Stimulated activated CD8-positive, alpha-beta memory T cell treated with anti-CD3 and anti-CD28 coated beads, Interleukin-7, amount 100 ng/mL, for 4 hours (primary cell): Measurements from ENCODE around the gene B3GALNT2.

Source experiments
- DNase-seq, 2 donors: peaks; one replicate each; pipeline ENCODE4 v3.0.0-alpha.2; 2020; ENCODE audit warnings: low read depth in 2 of 2

The B3GALNT2 gene

DNA sequence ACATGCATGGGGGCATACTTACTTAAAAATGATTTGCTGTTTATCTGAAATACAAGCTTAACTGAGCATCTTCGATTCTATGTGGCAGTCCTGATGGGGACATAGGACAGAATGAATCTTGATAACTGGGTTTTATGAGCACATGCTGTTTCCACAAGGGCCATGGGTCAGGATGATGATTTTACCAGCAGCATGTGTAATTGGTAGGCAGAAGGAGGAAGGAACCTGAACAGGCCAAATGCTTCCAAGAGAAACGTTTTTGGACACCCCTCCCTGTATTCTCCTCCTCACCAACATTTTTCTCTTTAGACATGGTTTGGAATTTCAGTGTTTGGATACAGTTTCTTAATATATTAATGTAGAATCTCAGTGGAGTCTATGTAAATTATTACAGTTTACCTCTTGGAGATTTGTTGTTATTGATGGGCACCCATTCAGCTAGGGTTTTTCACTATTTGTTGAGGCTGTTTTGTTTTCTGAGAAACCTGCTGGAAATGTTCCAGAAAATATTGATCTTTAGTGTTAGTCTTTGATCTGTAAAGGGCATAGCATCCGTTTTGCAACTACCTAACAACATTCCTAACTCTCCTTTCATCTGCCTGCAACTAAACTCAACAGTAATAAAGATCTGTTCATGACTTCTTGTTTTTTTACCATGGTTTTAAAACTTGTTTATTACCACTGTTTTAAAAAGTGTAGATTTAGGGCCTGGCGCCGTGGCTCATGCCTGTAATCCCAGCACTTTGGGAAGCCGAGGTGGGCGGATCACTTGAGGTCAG, 95.0 kb downstream of the B3GALNT2 start:
- DNase-seq: no peak

DNA sequence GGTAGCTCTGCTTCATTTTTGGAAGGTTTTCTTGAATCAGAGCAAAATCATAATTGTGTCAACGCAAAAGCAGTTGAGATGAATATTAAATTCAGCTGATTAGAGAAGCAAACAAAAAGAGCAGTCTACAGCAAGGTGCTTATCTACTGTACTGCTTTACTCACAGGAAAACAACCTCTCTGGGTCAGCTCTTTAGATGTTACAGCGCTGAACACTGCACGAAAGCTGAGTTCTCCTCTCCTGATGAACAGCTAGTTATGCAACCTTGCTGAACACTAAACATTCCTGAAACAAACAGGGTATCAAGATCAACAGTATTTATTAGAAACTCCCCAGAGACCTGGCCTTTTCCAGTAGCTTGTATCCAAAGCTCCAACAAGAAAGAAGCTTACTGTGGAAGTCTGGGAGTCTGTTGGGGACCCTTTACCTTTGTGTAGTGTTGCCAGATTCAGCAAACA, 95.7 kb downstream of the B3GALNT2 start:
- DNase-seq: no peak

DNA sequence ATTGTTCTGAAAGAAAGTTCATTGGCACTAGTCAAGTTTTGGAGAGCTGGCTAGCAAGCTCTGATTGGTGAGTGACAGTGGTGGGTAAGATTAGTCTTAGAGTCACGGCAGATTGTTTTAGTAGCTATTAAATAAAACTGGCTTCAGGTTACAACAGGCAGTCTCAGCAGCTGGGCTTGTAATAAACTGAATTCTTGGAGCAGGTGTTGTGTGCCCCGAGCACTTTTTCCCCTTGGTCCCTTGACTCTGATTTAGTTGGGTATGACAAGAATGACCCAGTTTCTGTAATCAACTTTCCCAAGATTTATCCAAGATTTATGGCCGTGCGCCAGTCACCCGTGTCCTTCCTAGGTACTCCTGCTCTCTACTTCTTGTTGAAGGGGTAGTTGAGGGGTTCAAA, 96.8 kb downstream of the B3GALNT2 start:
- no peak for DNase-seq

DNA sequence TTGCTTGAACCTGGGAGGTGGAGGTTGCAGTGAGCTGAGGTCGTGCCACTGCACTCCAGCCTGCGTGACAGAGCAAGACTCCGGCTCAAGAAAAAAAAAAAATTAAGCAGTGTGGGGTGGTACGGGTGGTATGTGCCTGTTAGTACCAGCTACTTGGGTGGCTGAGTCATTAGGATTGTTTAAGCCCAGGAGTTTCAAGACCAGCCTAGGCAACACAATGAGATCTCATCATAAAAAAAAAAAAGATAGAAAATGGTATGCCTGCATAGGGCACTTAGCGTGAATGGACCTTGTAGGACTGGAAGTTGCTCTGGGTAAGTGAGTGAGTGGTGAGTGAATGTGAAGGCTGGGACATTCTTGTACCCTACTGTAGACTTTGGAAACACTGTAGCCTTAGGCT, 100.1 kb downstream of the B3GALNT2 start:
- DNase-seq: no peak

DNA sequence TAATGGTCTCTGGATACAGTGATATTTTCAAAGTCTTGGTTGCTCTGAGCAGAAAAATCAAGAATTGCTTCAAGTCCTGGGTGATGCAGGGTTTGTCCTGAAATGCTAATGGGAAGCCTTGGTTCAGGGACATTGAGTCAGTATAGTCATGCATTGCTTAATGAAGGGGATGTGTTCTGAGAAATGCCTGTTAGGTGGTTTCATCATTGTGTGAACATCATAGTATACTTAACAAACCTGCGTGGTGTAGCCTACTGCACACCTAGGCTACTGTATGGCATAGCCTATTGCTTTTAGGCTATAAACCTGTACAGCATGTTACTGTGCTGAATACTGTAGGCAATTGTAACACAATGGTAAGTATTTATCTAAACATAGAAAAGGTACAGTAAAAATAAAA, 100.7 kb downstream of the B3GALNT2 start:
- no peak for DNase-seq

DNA sequence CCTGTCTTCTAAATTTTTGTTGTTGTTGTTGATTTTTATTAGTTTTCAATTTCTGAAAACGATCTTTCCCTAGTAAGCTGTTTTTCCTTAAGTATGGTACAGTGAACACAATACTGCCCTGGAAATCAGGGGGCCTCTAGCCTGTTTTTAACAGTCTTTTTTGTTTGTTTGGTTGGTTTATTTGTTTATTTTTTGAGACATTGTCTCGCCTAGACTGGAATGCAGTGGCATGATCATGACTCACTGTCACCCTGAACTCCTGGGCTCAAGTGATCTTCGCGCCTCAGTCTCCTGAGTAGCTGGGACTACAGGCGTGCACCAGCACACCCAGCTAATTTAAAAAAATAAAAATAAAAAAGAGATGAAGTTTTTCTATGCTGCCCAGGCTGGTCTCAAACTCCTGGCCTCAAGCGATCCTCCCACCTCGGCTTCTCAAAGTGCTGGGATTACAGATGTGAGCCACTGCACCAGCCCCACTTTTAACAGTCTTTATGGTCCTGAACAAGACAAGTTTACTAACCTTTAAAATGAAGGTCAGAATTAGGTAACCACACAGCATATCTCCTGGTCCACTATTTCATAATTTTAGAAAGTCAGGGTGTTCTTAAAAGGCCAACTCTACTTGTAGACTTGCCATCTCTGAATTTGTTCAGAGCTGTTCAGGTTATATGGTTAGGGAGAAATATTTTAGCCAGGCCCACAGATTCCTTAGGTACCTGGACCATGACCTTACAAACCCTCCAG, 101.6 kb downstream of the B3GALNT2 start:
- DNase-seq: no peak

DNA sequence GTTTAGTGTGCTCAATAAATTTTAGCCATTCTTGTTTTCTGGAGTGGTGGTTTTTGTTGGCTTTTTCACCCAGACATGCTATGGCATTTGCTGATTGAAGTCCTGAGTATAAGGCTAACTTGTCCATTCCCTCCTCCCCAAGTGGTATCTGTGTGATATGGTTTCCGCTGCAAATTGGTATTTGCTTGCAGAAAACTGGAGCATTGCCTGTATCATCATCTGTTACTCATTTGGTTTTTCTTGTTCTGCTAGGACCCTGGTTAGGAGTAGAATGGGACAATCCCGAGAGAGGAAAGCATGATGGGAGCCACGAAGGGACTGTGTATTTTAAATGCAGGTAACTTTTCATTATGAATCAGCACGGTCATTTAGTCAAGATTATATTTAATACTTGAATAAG, 103.0 kb downstream of the B3GALNT2 start:
- DNase-seq: no peak
